Right lobe of liver (tissue), 6 donors: ENCODE measurements around the gene ADARB2. TPM values are rescaled to one million over a fixed set of nuclear protein-coding genes. Genes with fewer than 3 reads are reported as not detected.

ENCODE experiments used
- ATAC-seq, 4 donors: fragments of 200-7000 bp; cut with Tn5 transposase; one replicate each; pipeline ENCODE4 v1.9.1; 2020; ENCODE audit warnings: mild to moderate bottlenecking in 4 of 4, moderate library complexity in 4 of 4
- DNase-seq, 3 donors: peaks; one replicate each; pipeline ENCODE4 v3.0.0-alpha.2; 2020
- H3K27ac ChIP-seq, 3 donors: fragments of 200-600 bp; one replicate each; pipeline ENCODE4 v1.8.0; 2022
- H3K27me3 ChIP-seq, 2 donors: fragments of 200-600 bp; one replicate each; pipeline ENCODE4 v1.8.0; 2022
- H3K36me3 ChIP-seq, 4 donors: fragments of 200-600 bp; sonication (generic) in 1 of 4; one replicate each; pipeline versions ENCODE4 v1.5.1 to v1.8.0; 2017 to 2022; ENCODE audit warnings: control low read depth in 1 of 4
- H3K4me1 ChIP-seq, 4 donors: fragments of 200-600 bp; sonication (generic) in 1 of 4; one replicate each; pipeline versions ENCODE4 v1.5.1 to v1.8.0; 2017 to 2022; ENCODE audit warnings: control low read depth in 1 of 4
- H3K4me3 ChIP-seq, 3 donors: fragments of 200-600 bp; one replicate each; pipeline ENCODE4 v1.8.0; 2022
- H3K9me3 ChIP-seq, 4 donors: fragments of 200-600 bp; sonication (generic) in 1 of 4; one replicate each; pipeline versions ENCODE4 v1.5.1 to v1.8.0; 2017 to 2022; ENCODE audit warnings: control low read depth in 1 of 4
- CTCF ChIP-seq, 4 donors: fragments of 200-600 bp in 3 of 4; fragments of 450-650 bp in 1 of 4; IDR thresholded peaks; one replicate each; pipeline versions ENCODE4 v1.5.1 to v1.8.0; 2016 to 2022; ENCODE audit warnings: antibody characterized with exemption in 4 of 4, mild to moderate bottlenecking in 2 of 4
- POLR2A ChIP-seq: fragments of 450-650 bp; IDR thresholded peaks from one replicate; pipeline ENCODE4 v1.6.1; 2017; ENCODE audit warnings: antibody characterized with exemption, mild to moderate bottlenecking
- WGBS: methylation state at CpG from one replicate; pipeline ENCODE4 v1.1.6; 2018; ENCODE audit warnings: low coverage, low lambda C conversion rate; ENCODE audit not compliant: insufficient coverage; ENCODE audit errors: missing lambda C conversion rate; 5-methylcytosine and 5-hydroxymethylcytosine counted together
- intact Hi-C, 2 donors: fragments of 100-400 bp; cut with DNase I; formaldehyde crosslinking; loops; one replicate each; pipeline versions ENCODE4 v1.11.2 to v1.14.1; 2022
- total RNA-seq, 6 experiments: library from RNA; depleted of rRNA in 2 of 6; stranded (reverse); fragments of >200 nt in 2 of 6; fragmentation: NEBNext Ultra II Directional in 3 of 6; extraction: Animal tissue kit (Norgen Biotek cat#: 25700) in 3 of 6; gene quantifications; one replicate each; pipeline versions ENCODE4 v1.1.0 to v1.2.4, GENCODE V29; 2016 to 2023
- donor health status: DM: no; HTN: yes; CAD: no.
- donor health status: DM: no; HTN: no; CAD: no.
- donor health status: DM: no; HTN: no; CAD: no.
- donor health status: DM: no; HTN: yes; CAD: no.
- donor health status: DM: no; HTN: yes; CAD: no.

The ADARB2 gene
- total RNA-seq, 6 experiments from 2014 or later: 0.07 to 0.68 (median 0.42) TPM

- TF ChIP-seq POLR2A: no peak
- TF ChIP-seq CTCF (IDR thresholded peaks at IDR 0.05): no peak
- Histone ChIP-seq H3K4me1 (no peaks in the 10 kb centered on the region), H3K4me3 (no peak overlapping the region), H3K27ac (no peak overlapping the region), H3K27me3 (no peaks in the 10 kb centered on the region), H3K36me3 (no peaks in the 10 kb centered on the region), H3K9me3 (no peaks in the 10 kb centered on the region)
- 45% methylated on average over 6 of the region's 6 CpGs for WGBS
- ATAC-seq (no peak), DNase-seq (no peak)
- intact Hi-C loops: no loop called here
Measured at GRCh38 chr10:1323951-1324350, 413.4 kb downstream of the ADARB2 start.

- Histone ChIP-seq H3K27me3 (no peaks in the 10 kb centered on the region), H3K27ac (no peak overlapping the region), H3K9me3 (no peaks in the 10 kb centered on the region), H3K36me3 (no peaks in the 10 kb centered on the region), H3K4me1 (no peaks in the 10 kb centered on the region), H3K4me3 (no peak overlapping the region)
- intact Hi-C loops: no loop called here
- WGBS: 31% methylated on average over 3 of the region's 3 CpGs
- DNase-seq (no peak), ATAC-seq (peak in 3 of 4 donors; percentile 36 to 55 (median 42))
- TF ChIP-seq POLR2A (no peak), CTCF (IDR thresholded peaks at IDR 0.05) (no peak)
Measured at GRCh38 chr10:1320739-1321320, 416.5 kb downstream of the ADARB2 start.

GRCh38 chr10:1316809-1317143, 420.5 kb downstream of the ADARB2 start:
- H3K4me3 ChIP-seq: no peak overlapping the region
- intact Hi-C loops: no loop called here
- 33% methylated on average over 8 of the region's 8 CpGs for WGBS
- no peaks in the 10 kb centered on the region for H3K9me3 ChIP-seq
- H3K27me3 ChIP-seq: no peaks in the 10 kb centered on the region
- peak overlapping the region in 1 of 3 donors; percentile 12 for H3K27ac ChIP-seq
- no peaks in the 10 kb centered on the region for H3K4me1 ChIP-seq
- TF ChIP-seq CTCF (IDR thresholded peaks at IDR 0.05) (no peak), POLR2A (no peak)
- H3K36me3 ChIP-seq: no peaks in the 10 kb centered on the region
- DNase-seq (no peak), ATAC-seq (peak; percentile 36 to 69 (median 58))

- no peaks in the 10 kb centered on the region for H3K36me3 ChIP-seq
- intact Hi-C loops: no loop called here
- WGBS: 46% methylated on average over 8 of the region's 16 CpGs
- TF ChIP-seq POLR2A: no peak
- no peak for TF ChIP-seq CTCF (IDR thresholded peaks at IDR 0.05)
- no peaks in the 10 kb centered on the region for H3K4me1 ChIP-seq
- ATAC-seq (peak in 2 of 4 donors; percentile 14 to 15), DNase-seq (no peak)
- no peaks in the 10 kb centered on the region for H3K9me3 ChIP-seq
- H3K27ac ChIP-seq: no peak overlapping the region
- H3K4me3 ChIP-seq: no peak overlapping the region
- no peaks in the 10 kb centered on the region for H3K27me3 ChIP-seq
Measured at GRCh38 chr10:1316121-1316808, 421.1 kb downstream of the ADARB2 start.
